Thyroid gland (tissue), 4 donors: ENCODE results near the gene SUPT3H. TPM values are rescaled to one million over a fixed set of nuclear protein-coding genes. Genes with fewer than 3 reads are reported as not detected.
"Not testable (repeated sequence)": the region's sequence is repeated elsewhere in the genome, so short reads cannot be mapped to it uniquely, and the experiment has no call there.

Experiments
- DNase-seq, 2 donors: peaks; one replicate each; pipeline ENCODE4 v3.0.0-alpha.2; 2019
- H3K27ac ChIP-seq, 3 donors: fragments of 200-600 bp; sonication (generic); 1 replicate in 2 of 3; 2 replicates in 1 of 3; pipeline ENCODE4 v1.5.1; 2016 to 2019; ENCODE audit warnings: mild to moderate bottlenecking in 1 of 3, moderate library complexity in 1 of 3
- H3K27me3 ChIP-seq: fragments of 200-600 bp; sonication (generic); one replicate; pipeline ENCODE4 v1.5.1; 2019
- H3K36me3 ChIP-seq, 2 donors: fragments of 200-600 bp; sonication (generic); one replicate each; pipeline ENCODE4 v1.5.1; 2016 to 2019
- H3K4me1 ChIP-seq, 2 donors: fragments of 200-600 bp; sonication (generic); one replicate each; pipeline ENCODE4 v1.5.1; 2017 to 2019
- H3K4me3 ChIP-seq, 3 donors: fragments of 200-600 bp; sonication (generic); replicated peaks in 1 of 3; 1 replicate in 2 of 3; 2 replicates in 1 of 3; pipeline ENCODE4 v1.5.1; 2016; ENCODE audit warnings: mild to moderate bottlenecking in 1 of 3
- H3K9me3 ChIP-seq: fragments of 200-600 bp; sonication (generic); one replicate; pipeline ENCODE4 v1.5.1; 2017
- POLR2A ChIP-seq, 2 donors: fragments of 450-650 bp; IDR thresholded peaks; one replicate each; pipeline ENCODE4 v1.6.1; 2017; ENCODE audit warnings: antibody characterized with exemption in 2 of 2, mild to moderate bottlenecking in 2 of 2, moderate library complexity in 1 of 2
- WGBS, 2 donors: methylation state at CpG; one replicate each; pipeline ENCODE4 v1.1.5; 2017; 5-methylcytosine and 5-hydroxymethylcytosine counted together
- intact Hi-C: fragments of 100-400 bp; cut with DNase I; formaldehyde crosslinking; loops from one replicate; pipeline ENCODE4 v1.15.1; 2023
- total RNA-seq, 4 donors: library from RNA; depleted of rRNA; stranded (reverse); fragments of >200 nt; gene quantifications; one replicate each; pipeline ENCODE4 v1.2.3, GENCODE V29; 2016
- TF ChIP-seq, protein P1 (sequence below), 6 experiments: fragments of 200-600 bp in 3 of 6; fragments of 450-650 bp in 3 of 6; sonication (generic) in 3 of 6; IDR thresholded peaks; one replicate each; pipeline ENCODE4 v1.5.1; 2016 to 2019; ENCODE audit warnings: antibody characterized with exemption in 6 of 6, mild to moderate bottlenecking in 2 of 6, inconsistent platforms in 1 of 6, moderate library complexity in 1 of 6

The SUPT3H gene
- total RNA-seq, 4 donors from 2014 or later: 9.8 to 21.6 (median 11.1) TPM

DNA sequence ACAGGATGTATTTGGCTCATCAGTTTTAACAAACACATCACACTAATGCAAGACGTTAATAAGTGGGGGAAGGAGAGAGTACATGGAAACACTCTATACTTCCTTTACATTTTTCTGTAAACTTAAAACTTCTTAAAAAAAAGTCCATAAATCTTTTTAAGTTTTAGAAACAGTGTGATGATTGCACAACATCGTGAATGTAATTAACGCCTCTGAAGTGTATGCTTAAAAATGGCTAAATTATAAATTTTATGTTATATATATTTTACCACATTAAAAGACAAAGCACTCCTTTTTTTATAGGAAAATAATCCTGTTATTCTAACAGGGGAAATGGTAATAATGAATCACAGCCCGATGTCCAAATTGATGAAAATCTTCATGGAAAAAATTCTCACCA lies 193.7 kb downstream of the SUPT3H start:
- intact Hi-C loops: no loop called here
- Histone ChIP-seq H3K4me1 (no peaks in the 10 kb centered on the region), H3K9me3 (no peaks in the 10 kb centered on the region), H3K27ac (no peak overlapping the region), H3K36me3 (no peaks in the 10 kb centered on the region), H3K27me3 (no peaks in the 10 kb centered on the region), H3K4me3 (no peak overlapping the region)
- no peak for DNase-seq
- TF ChIP-seq POLR2A (IDR thresholded peaks at IDR 0.05): no peak
- TF ChIP-seq, protein P1, sequence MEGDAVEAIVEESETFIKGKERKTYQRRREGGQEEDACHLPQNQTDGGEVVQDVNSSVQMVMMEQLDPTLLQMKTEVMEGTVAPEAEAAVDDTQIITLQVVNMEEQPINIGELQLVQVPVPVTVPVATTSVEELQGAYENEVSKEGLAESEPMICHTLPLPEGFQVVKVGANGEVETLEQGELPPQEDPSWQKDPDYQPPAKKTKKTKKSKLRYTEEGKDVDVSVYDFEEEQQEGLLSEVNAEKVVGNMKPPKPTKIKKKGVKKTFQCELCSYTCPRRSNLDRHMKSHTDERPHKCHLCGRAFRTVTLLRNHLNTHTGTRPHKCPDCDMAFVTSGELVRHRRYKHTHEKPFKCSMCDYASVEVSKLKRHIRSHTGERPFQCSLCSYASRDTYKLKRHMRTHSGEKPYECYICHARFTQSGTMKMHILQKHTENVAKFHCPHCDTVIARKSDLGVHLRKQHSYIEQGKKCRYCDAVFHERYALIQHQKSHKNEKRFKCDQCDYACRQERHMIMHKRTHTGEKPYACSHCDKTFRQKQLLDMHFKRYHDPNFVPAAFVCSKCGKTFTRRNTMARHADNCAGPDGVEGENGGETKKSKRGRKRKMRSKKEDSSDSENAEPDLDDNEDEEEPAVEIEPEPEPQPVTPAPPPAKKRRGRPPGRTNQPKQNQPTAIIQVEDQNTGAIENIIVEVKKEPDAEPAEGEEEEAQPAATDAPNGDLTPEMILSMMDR (IDR thresholded peaks at IDR 0.05): no peak
- 92 to 94% methylated on average over 4 of the region's 4 CpGs for WGBS, 2 donors

DNA sequence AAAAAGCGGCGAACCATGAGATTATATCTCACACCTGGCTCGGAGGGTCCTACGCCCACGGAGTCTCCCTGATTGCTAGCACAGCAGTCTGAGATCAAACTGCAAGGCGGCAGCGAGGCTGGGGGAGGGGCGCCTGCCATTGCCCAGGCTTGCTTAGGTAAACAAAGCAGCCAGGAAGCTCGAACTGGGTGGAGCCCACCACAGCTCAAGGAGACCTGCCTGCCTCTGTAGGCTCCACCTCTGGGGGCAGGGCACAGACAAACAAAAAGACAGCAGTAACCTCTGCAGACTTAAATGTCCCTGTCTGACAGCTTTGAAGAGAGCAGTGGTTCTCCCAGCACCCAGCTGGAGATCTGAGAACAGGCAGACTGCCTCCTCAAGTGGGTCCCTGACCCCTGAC lies 201.4 kb downstream of the SUPT3H start:
- intact Hi-C loops, H3K9me3 ChIP-seq, H3K27ac ChIP-seq, H3K4me1 ChIP-seq, H3K4me3 ChIP-seq, H3K27me3 ChIP-seq, H3K36me3 ChIP-seq, DNase-seq: not testable (repeated sequence)
- 17% methylated on average over 1 of the region's 9 CpGs; no CpG with 5 or more reads in 1 of the 2 donors for WGBS, 2 donors

DNA sequence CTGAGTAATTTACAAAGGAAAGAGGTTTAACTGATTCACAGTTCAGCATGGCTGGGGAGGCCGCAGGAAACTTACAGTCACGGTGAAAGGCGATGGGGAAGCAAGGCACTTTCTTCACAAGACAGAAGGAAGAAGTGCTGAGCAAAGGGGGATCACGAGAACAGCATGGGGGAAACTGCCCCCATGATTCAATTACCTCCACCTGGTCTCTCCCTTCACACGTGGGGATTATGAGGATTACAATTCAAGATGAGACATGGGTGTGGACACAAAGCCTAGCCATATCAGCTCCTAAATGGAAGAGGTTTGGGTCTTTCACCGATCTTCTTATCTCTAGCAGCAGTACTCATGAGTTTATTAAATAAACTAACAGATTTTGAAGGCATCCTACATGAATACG lies 202.5 kb downstream of the SUPT3H start:
- Histone ChIP-seq H3K4me1 (no peaks in the 10 kb centered on the region), H3K36me3 (no peaks in the 10 kb centered on the region), H3K4me3 (no peak overlapping the region), H3K27me3 (no peaks in the 10 kb centered on the region), H3K9me3 (no peaks in the 10 kb centered on the region), H3K27ac (no peak overlapping the region)
- intact Hi-C loops: no loop called here
- DNase-seq: no peak
- 81 to 87% methylated on average over 7 of the region's 7 CpGs for WGBS, 2 donors
- TF ChIP-seq, protein P1 (IDR thresholded peaks at IDR 0.05): no peak
- TF ChIP-seq POLR2A (IDR thresholded peaks at IDR 0.05): no peak

DNA sequence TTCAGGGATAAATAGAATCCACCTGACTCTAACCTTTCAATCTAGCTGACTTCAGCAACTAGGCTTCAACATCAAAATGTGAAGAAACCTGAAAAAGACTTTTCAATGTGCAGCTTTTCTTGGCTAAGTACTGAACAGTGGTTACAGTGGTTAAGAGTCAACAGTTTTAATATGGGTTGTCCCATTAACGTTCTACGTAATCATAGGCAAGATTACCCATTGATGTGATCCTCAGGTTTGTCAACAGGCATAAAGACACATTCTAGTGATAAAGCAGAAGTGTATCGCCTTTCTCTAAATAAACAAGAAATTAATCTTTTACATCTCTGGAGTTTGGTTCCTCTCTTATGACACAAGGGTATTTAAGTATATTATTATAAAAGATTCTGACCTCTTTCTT lies 203.7 kb downstream of the SUPT3H start:
- no peak overlapping the region for H3K4me3 ChIP-seq

DNA sequence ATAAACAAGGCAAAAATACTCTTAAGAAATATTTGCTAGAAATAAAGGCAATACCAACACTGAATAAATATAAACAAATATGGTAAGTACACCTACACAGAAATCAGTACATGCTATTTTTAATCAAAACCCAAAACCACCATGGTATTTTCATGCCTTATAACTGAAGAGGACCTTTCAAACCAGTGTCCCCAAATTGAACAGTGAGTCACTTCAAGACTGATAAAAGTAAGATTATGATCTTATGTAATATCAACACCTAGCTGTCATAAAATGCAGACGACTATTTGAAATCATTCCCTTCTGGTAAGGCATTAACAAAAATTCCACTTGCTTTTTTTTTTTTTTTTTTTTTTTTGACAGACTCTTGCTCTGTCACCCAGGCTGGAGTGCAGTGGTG lies 206.4 kb downstream of the SUPT3H start:
- intact Hi-C loops: no loop called here
- Histone ChIP-seq H3K27me3 (no peaks in the 10 kb centered on the region), H3K4me3 (no peak overlapping the region), H3K27ac (no peak overlapping the region), H3K4me1 (no peaks in the 10 kb centered on the region), H3K36me3 (no peaks in the 10 kb centered on the region), H3K9me3 (no peaks in the 10 kb centered on the region)
- 84 to 86% methylated on average over 1 of the region's 1 CpG for WGBS, 2 donors
- no peak for TF ChIP-seq POLR2A (IDR thresholded peaks at IDR 0.05)
- TF ChIP-seq, protein P1 (IDR thresholded peaks at IDR 0.05): no peak
- no peak for DNase-seq

More for the DNA sequence above, 203.7 kb downstream of the SUPT3H start:
- H3K9me3 ChIP-seq: no peaks in the 10 kb centered on the region
- intact Hi-C loops: no loop called here
- H3K4me1 ChIP-seq: no peaks in the 10 kb centered on the region
- no peak for DNase-seq
- H3K36me3 ChIP-seq: no peaks in the 10 kb centered on the region
- H3K27me3 ChIP-seq: no peaks in the 10 kb centered on the region
- no peak overlapping the region for H3K27ac ChIP-seq
- TF ChIP-seq POLR2A (IDR thresholded peaks at IDR 0.05): no peak
- TF ChIP-seq, protein P1 (IDR thresholded peaks at IDR 0.05): no peak
- WGBS, 2 donors: 87 to 90% methylated on average over 3 of the region's 3 CpGs

DNA sequence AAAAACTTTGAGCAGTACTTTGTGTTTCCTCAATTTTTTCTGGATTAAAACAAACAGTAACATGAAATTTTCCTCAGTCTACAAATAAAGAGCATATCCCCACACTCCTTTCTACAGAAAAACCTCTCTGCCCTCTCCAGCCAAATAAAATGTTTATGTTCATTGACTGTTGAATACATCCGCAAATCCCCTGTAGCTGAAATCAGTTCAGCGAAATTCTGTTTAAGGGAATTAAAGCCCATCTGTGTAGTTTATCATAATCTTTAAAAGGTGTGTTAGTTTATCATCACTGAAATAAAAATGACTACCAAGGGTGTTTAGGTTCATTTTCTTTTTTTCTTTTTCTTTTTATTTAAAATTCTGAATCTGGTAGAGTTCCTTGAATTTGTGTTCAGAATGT lies 207.4 kb downstream of the SUPT3H start:
- intact Hi-C loops: no loop called here
- no peak for DNase-seq
- H3K9me3 ChIP-seq: no peaks in the 10 kb centered on the region
- no peaks in the 10 kb centered on the region for H3K36me3 ChIP-seq
- no peaks in the 10 kb centered on the region for H3K4me1 ChIP-seq
- no peak overlapping the region for H3K27ac ChIP-seq
- H3K27me3 ChIP-seq: no peaks in the 10 kb centered on the region
- no peak overlapping the region for H3K4me3 ChIP-seq
- TF ChIP-seq, protein P1 (IDR thresholded peaks at IDR 0.05): no peak
- WGBS, 2 donors: 93 to 96% methylated on average over 2 of the region's 2 CpGs
